Esophagus muscularis mucosa (tissue), 4 donors: ENCODE data around the gene B3GNT7.

Source experiments
- CTCF ChIP-seq, 3 experiments: fragments of 200-600 bp in 2 of 3; fragments of 450-650 bp in 1 of 3; sonication (generic) in 2 of 3; IDR thresholded peaks; one replicate each; pipeline ENCODE4 v1.5.1; 2017 to 2019; ENCODE audit warnings: antibody characterized with exemption in 3 of 3, mild to moderate bottlenecking in 2 of 3, moderate library complexity in 1 of 3
- EP300 ChIP-seq: sonication (generic); formaldehyde crosslinking; IDR thresholded peaks from one replicate; pipeline ENCODE4 v1.6.1; 2017; ENCODE audit warnings: antibody characterized with exemption
- POLR2A ChIP-seq: fragments of 450-650 bp; IDR thresholded peaks from one replicate; pipeline ENCODE4 v1.6.1; 2017; ENCODE audit warnings: antibody characterized with exemption, moderate library complexity, mild to moderate bottlenecking, low read depth
- POLR2AphosphoS5 ChIP-seq, 2 donors: sonication (generic); formaldehyde crosslinking; IDR thresholded peaks; one replicate each; pipeline ENCODE4 v1.6.1; 2017; ENCODE audit warnings: antibody characterized with exemption in 2 of 2

- TF ChIP-seq EP300 (no peak), CTCF (IDR thresholded peaks at IDR 0.05) (no peak), POLR2AphosphoS5 (IDR thresholded peaks at IDR 0.05) (no peak), POLR2A (no peak)
Observed at GRCh38 chr2:231397928-231398294, 2.4 kb downstream of the B3GNT7 start.
